ENCODE results near the gene GGA3.

The GGA3 gene

GRCh38 chr17:75242461-75243042, 18.9 kb downstream of the GGA3 start:
- Histone ChIP-seq H3F3A (ENCODE audit: insufficient read depth, low read length) (0 out of 2 replicates have a peak, but pooled peaks cover 5% of the 10 kb centered on the region), H3K9me2 (replicated peaks; ENCODE audit: insufficient read depth, low read length) (no peaks in the 10 kb centered on the region), H3K27me3 (replicated peaks; ENCODE audit: insufficient read depth, low read length) (no peaks in the 10 kb centered on the region), H3K9me3 (replicated peaks; ENCODE audit: insufficient read depth, low read length) (no peaks in the 10 kb centered on the region), H4K20me1 (ENCODE audit: insufficient read depth, low read length) (no peaks in the 10 kb centered on the region), H3K9ac (ENCODE audit: low read length) (no peak overlapping the region), H3K27ac (ENCODE audit: low read length) (no peak overlapping the region), H3K36me3 (replicated peaks; ENCODE audit: insufficient read depth, low read length) (peaks cover 13% of the 10 kb centered on the region; the same call in 1 of the 2 replicates), H3K4me2 (ENCODE audit: low read depth, low read length) (no peak overlapping the region), H2AFZ (ENCODE audit: low read length) (no peak overlapping the region), H3K4me1 (ENCODE audit: low read length) (no peaks in the 10 kb centered on the region), H3K79me2 (ENCODE audit: low read length) (peaks cover 17% of the 10 kb centered on the region), H3K4me3 (ENCODE audit: low read length) (no peak overlapping the region)
- no peak for DNase-seq
- TF ChIP-seq EZH2 (optimal IDR thresholded peaks at IDR 0.05; ENCODE audit: low read depth, low read length) = no peak
- TF ChIP-seq EZH2phosphoT487 (IDR thresholded peaks at IDR 0.05; ENCODE audit: low read length) = no peak
- no peak for TF ChIP-seq CTCF (IDR thresholded peaks at IDR 0.05; ENCODE audit: low read length)

GRCh38 chr17:75241996-75242460, 19.4 kb downstream of the GGA3 start:
- peaks cover 13% of the 10 kb centered on the region; the same call in 1 of the 2 replicates for H3K79me2 ChIP-seq (ENCODE audit: low read length)
- H3K4me1 ChIP-seq (ENCODE audit: low read length) = no peaks in the 10 kb centered on the region
- no peak overlapping the region for H3K4me3 ChIP-seq (ENCODE audit: low read length)
- DNase-seq = no peak
- no peak overlapping the region for H3K27ac ChIP-seq (ENCODE audit: low read length)
- no peak for TF ChIP-seq EZH2phosphoT487 (IDR thresholded peaks at IDR 0.05; ENCODE audit: low read length)
- TF ChIP-seq CTCF (IDR thresholded peaks at IDR 0.05; ENCODE audit: low read length) = no peak
- H3K9me2 ChIP-seq (replicated peaks; ENCODE audit: insufficient read depth, low read length) = no peaks in the 10 kb centered on the region
- H3K36me3 ChIP-seq (replicated peaks; ENCODE audit: insufficient read depth, low read length) = peaks cover 13% of the 10 kb centered on the region; the same call in 1 of the 2 replicates
- no peak overlapping the region for H2AFZ ChIP-seq (ENCODE audit: low read length)
- H3K9ac ChIP-seq (ENCODE audit: low read length) = no peak overlapping the region
- H3F3A ChIP-seq (ENCODE audit: insufficient read depth, low read length) = 0 out of 2 replicates have a peak, but pooled peaks cover 5% of the 10 kb centered on the region
- H3K4me2 ChIP-seq (ENCODE audit: low read depth, low read length) = no peak overlapping the region
- H4K20me1 ChIP-seq (ENCODE audit: insufficient read depth, low read length) = no peaks in the 10 kb centered on the region
- no peaks in the 10 kb centered on the region for H3K27me3 ChIP-seq (replicated peaks; ENCODE audit: insufficient read depth, low read length)
- H3K9me3 ChIP-seq (replicated peaks; ENCODE audit: insufficient read depth, low read length) = no peaks in the 10 kb centered on the region

- Histone ChIP-seq H3K4me1 (ENCODE audit: low read length) (no peaks in the 10 kb centered on the region), H3K36me3 (replicated peaks; ENCODE audit: insufficient read depth, low read length) (peaks cover 13% of the 10 kb centered on the region; the same call in 1 of the 2 replicates), H3K9me3 (replicated peaks; ENCODE audit: insufficient read depth, low read length) (no peaks in the 10 kb centered on the region), H3F3A (ENCODE audit: insufficient read depth, low read length) (0 out of 2 replicates have a peak, but pooled peaks cover 5% of the 10 kb centered on the region), H3K79me2 (ENCODE audit: low read length) (peaks cover 8% of the 10 kb centered on the region; the same call in 1 of the 2 replicates), H3K4me2 (ENCODE audit: low read depth, low read length) (no peak overlapping the region), H3K9me2 (replicated peaks; ENCODE audit: insufficient read depth, low read length) (no peaks in the 10 kb centered on the region), H4K20me1 (ENCODE audit: insufficient read depth, low read length) (no peaks in the 10 kb centered on the region), H3K27ac (ENCODE audit: low read length) (no peak overlapping the region), H3K4me3 (ENCODE audit: low read length) (no peak overlapping the region), H3K9ac (ENCODE audit: low read length) (no peak overlapping the region), H2AFZ (ENCODE audit: low read length) (no peak overlapping the region), H3K27me3 (replicated peaks; ENCODE audit: insufficient read depth, low read length) (no peaks in the 10 kb centered on the region)
- TF ChIP-seq EZH2phosphoT487 (IDR thresholded peaks at IDR 0.05; ENCODE audit: low read length) (no peak), CTCF (IDR thresholded peaks at IDR 0.05; ENCODE audit: low read length) (no peak), EZH2 (optimal IDR thresholded peaks at IDR 0.05; ENCODE audit: low read depth, low read length) (no peak)
- DNase-seq = no peak
These were observed 19.9 kb downstream of the GGA3 start for GRCh38 chr17:75241502-75241901.

Measured in MM.1S (cell line).